Measurements from ENCODE around the gene ABCG1.

The ABCG1 gene

GRCh38 chr21:42193721-42194120, 25.2 kb upstream of the ABCG1 start:
- TF ChIP-seq ZNF565 (CRISPR knock-in tag; conservative IDR thresholded peaks at IDR 0.05; ENCODE audit: low read depth) (no peak), SNAI2 (CRISPR knock-in tag; IDR thresholded peaks at IDR 0.05) (no peak), ARNTL (CRISPR knock-in tag; IDR thresholded peaks at IDR 0.05; ENCODE audit: borderline replicate concordance, low read depth) (no peak), ZNF70 (CRISPR knock-in tag; IDR thresholded peaks at IDR 0.05) (no peak), TSHZ2 (CRISPR knock-in tag; IDR thresholded peaks at IDR 0.05) (no peak), CSRNP3 (CRISPR knock-in tag; IDR thresholded peaks at IDR 0.05) (no peak), CREB5 (CRISPR knock-in tag; IDR thresholded peaks at IDR 0.05; ENCODE audit: low read depth) (no peak), ESRRG (CRISPR knock-in tag; IDR thresholded peaks at IDR 0.05) (no peak)
- ATAC-seq: no peak

- TF ChIP-seq ZNF70 (CRISPR knock-in tag; IDR thresholded peaks at IDR 0.05) (no peak), PATZ1 (CRISPR knock-in tag; IDR thresholded peaks at IDR 0.05; ENCODE audit: borderline replicate concordance) (no peak), ZNF565 (CRISPR knock-in tag; conservative IDR thresholded peaks at IDR 0.05; ENCODE audit: low read depth) (no peak), ESRRG (CRISPR knock-in tag; IDR thresholded peaks at IDR 0.05) (no peak), CSRNP3 (CRISPR knock-in tag; IDR thresholded peaks at IDR 0.05) (no peak), TOX (CRISPR knock-in tag; IDR thresholded peaks at IDR 0.05; ENCODE audit: borderline replicate concordance) (no peak), BACH2 (CRISPR knock-in tag; IDR thresholded peaks at IDR 0.05; ENCODE audit: borderline replicate concordance) (no peak), POU6F1 (CRISPR knock-in tag; IDR thresholded peaks at IDR 0.05; ENCODE audit: borderline replicate concordance, low read depth) (no peak), PPARA (CRISPR knock-in tag; IDR thresholded peaks at IDR 0.05; ENCODE audit: borderline replicate concordance) (no peak), ZNF8 (CRISPR knock-in tag; IDR thresholded peaks at IDR 0.05) (no peak), CSDC2 (CRISPR knock-in tag; IDR thresholded peaks at IDR 0.05) (no peak), ZFP3 (CRISPR knock-in tag; IDR thresholded peaks at IDR 0.05) (no peak), CREB5 (CRISPR knock-in tag; IDR thresholded peaks at IDR 0.05; ENCODE audit: low read depth) (no peak), ZC3H10 (CRISPR knock-in tag; IDR thresholded peaks at IDR 0.05) (no peak)
- ATAC-seq: no peak
Observed at GRCh38 chr21:42194863-42195262, 24.1 kb upstream of the ABCG1 start.

All from SK-N-SH treated with all-trans-retinoic acid at 6 μM for 48 hours (cell line).